NOMO-1 treated with DMSO at 0.1 percent for 48 hours (cell line): ENCODE measurements around the gene PTPRE.

Experiments used
- DNase-seq: peaks from one replicate; lab custom pipeline; 2025; ENCODE audit not compliant: unreplicated experiment; lab: John Stamatoyannopoulos, UW

The PTPRE gene

DNA sequence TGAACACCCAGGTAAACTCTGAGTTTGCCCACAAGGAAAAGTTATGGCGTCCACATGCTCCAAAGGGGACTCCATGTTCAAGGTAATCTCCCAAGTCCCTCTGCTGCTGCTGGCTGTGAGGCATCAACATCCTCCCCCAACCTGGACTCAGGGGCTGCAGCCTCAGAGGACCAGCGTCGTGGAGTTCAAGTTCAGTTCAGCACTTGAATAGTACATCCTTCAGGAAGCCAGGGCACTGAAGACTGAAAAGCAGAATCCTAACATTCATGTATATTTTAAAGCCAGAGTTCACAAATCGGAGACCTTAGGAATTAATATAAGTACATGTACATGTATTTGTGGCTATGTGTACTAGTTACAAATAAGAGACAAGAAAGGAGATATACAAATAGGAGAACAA is 90.4 kb downstream of the PTPRE start:
- no peak for DNase-seq

DNA sequence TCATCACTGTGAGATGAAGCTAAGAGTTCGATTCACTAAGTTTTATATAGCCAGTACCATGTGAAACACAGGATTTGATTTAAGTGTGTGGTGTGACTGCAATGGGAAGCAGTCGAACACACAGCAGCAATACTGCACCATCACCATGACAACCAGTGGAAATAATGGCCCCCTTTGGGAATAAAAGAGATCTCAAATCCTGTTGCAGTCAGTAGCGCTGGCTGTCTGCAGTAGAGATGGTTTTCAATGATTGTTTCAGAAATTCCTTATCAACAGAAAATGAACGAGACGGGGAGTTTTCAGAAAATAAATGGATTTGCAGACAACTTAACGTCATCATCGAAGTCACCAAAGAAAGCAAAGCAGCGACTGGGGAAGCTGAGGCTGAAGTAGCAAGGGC is 91.0 kb downstream of the PTPRE start:
- DNase-seq, result no peak

DNA sequence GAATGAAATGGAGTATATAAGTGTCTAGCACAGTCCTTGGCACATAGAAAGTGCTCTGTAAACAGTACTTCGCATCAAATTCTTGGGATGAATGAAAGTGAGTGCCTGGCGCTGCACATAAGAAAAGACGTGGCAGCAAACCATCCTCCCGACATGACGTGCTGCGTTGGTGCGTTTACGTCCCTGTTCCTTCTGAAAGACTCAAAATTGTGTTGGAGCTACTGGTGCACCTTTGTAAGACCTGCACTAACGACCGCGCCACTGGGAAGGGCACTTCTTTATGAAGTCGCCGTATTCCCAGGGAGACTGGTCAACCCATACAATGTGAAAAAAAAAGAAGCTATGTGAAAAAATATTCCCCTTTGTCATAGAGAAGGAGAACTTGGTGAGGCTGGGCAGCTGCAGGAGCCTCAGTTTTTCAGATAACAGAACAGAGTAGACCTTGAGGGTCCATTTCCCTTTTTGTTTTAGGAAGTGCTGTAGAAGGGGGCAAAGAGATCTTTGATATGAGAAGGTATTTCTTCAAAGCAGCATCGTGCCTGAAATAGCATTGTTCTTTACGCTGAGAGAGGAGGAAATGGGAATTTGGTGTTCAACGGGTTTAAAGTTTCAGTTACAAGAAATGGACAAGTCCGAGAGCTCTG is 91.7 kb downstream of the PTPRE start:
- peak; percentile 47 for DNase-seq

DNA sequence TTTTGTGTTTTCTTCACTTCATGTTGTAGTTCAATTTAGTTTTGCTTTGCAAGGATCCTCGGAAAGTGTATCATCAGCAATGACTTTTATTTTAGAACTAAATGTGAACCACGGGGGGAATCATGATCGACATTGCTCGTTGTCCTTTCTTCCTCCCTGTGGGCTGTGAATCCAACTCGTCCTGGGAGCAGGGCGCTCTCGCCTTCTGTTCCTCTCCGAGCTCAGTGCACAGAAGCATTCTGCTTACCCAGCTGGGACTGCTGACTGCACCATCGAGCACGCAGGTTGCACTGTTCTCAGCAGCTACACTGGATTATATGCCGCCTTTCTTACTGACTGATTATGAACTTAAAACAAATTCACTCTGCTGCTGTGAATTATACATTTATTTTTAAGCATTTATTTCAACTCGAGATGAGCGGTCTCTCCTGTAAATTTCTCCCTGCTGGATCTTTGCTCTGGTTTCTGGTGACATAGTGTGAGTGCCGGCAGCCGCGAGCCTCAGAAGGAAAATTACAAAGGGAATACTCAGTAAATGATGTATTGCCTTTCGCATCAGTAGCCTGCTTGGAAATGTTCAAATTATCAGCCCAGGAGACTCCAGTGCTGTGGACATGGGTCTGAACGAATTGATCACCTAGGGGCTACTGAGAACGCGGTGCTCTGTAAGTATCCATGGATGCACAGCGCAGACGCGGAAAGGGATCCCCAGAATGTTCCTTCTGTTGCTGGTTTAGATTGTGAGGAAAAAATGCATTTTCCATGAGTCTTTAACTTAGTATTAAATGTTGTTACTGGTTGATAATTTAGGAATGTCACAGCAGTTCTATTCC is 92.6 kb downstream of the PTPRE start:
- DNase-seq, result no peak

DNA sequence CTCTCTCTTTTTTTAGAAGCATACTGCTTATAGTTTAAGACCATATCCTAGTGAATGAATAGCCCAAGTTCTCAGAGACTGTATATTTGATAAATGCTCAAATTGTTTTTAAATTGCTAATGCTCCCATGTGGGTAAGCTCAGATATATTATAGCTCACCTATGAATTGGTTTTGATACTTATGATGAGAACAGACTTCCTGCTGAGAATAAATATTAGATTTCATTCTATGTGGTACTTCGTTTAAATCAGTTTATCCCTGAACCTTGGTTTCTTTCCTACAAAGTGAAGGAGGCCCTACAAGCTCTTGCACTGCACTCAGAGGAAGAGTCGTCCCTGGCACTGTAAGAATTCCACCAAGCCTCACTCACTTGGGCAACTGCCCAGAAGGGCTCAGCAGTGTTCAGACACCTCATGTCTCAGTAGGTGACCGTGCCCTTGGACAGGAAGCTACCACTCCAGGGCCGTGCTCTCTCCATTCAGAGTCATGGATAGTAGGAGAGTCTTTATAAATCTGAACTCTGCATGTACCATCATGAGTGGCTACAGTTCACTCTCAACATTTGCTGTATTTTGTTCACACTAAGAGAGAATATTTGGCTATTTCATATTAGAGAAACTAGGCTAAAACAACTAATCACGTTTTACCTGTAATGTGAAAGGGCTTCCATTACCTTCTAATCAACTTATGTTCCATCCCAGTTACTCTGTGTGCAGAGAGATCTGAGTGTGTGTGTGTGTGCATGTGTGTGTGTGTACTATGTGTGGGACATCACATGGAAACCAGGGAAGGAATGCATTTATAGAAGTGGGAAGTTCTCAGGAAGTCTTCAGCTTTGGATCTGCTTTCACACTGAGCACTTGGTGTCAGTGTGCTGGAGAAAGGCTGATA is 93.8 kb downstream of the PTPRE start:
- no peak for DNase-seq

DNA sequence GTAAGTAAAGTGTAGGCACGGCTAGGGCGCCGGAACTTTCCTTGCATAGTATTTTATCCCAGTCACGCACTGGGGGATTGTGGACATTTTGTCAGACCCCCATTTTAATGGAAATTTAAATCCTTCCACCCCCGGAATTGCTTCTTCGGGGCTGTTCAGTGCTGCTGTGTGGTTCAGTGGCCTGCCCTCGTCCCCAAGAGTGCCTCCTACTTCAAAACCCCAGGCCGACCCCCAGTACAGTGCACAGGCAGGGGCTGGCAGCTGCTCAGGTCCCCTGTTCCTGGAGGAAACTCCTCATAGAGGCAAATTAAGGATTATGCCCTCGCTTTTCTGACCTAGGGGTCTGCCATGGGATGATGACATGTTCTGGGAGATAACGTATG is 94.5 kb downstream of the PTPRE start:
- DNase-seq, result no peak

DNA sequence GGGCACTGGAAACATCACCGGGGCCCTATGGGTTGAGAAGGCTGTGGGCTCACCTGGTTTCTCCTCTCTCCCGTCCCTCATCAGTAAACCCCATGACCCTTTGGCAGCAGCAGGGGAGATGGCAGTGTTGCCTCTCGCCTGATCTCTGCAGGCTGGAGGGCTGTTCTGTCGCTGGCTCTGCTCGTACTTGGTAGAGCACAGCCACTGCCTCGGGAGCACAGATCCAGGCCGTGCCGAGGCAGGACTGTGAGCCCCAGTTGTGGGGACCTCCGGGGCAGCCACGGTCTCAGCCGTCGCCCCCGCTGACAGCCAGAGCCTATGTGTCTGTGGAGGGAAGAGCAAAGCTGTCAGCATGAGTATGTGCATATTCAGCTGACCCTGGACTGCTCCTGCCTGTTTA is 94.9 kb downstream of the PTPRE start:
- DNase-seq, result no peak

DNA sequence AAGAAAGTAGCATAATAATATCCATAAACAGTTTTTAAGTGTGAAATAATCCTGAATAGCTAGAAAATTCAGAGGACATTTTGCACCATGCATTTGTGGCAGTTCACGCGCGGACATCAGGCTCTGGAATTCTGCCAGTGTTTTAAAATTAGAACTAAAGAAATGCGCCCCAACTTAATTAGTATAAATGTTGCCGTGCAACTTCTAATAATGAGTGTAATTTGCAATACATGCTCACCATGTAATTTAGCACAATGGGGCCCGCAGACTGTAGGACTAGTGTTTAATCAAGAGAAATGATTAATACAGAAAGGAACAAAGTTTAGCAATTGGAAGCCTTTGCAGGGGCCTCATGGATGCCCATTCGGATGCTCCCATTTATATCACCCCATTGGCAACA is 96.6 kb downstream of the PTPRE start:
- no peak for DNase-seq

DNA sequence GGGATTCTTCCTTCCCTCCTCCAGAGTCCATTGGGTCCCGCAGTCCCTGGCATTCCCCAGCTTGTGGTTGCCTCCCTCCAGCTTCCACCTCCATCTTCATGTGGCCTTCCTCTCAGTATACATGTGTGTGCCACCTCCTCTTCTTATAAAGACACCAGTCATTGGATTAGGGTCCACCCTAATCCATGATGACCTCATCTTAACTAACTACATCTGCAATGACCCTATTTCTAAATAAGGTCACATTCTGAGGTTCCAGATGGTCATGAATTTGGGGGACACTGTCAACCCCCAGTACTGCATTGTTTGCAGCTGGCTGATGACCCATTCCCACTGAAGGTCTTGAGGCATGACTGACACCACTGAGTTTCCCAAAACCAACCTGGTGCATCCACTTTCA is 99.0 kb downstream of the PTPRE start:
- no peak for DNase-seq

DNA sequence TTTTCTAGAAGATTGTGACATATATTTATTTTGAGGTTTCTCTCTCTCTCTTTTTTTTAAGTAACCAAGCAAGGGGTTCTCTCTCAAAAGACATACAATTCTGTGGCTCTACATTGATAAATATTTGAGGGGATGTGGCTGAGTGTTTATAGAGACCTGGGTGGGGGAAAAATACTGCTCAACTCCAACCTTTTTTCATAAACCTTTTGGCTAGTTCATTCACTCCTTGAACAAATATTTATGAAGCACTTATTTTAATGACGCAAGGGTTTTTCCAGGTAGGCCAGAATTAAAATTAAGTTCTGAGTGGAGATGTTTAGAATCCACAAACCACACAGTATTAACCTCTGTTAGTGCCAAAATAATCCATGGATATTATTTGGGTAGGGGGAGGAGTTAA is 100.2 kb downstream of the PTPRE start:
- no peak for DNase-seq

DNA sequence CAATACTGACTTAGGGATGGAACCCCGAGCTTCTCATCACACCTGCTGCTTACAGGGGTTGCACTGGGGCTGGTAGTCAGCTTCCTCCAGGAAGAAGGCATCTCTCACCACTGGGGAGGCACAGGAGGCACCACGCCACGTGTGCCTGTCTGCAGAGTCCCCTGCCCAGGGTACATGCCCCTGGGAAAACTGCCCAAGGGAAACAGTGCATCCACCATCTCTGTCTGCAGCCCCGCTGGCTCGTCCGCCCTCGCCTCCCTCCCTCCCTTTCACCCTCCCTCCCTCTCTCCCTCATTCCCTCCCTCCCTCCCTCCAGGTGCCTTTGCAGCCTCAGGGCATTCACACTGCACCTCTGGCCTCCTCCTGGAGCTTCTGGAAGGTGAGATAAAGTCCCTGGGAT is 101.1 kb downstream of the PTPRE start:
- DNase-seq, result no peak

DNA sequence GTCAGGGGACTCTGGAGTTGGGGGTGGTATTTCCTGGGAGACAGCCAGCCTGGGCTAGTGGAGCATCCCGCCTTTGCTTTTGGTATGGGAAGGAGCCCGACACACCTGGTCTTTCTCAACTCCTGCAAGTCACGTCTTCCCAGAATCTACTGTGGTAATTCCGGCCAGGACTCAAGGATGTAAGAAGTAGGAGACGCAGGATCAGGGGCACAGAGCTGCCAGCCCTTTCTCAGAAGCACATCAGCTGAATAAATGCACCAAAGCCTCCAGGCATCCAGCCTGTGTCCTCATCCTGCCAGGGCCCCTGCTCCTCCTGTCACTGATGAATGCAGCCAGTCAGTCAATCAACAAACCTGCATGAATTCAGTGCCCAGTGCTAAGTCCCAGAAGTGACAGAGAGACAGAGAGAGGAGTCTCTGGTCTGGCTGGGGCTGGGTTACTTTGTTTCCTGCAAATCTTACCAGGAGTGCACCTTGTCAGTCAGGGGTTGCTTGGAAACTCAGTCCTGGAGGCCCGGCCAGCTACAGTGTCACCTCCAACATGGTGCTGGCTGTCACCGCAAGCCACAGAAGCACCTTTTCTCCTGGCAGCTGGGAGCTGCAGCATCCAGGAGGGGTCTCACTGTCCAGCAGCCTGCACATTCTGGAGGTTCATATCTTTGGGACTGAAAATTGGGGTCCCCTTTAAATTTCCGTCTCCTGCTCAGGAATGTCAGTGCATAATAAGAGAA is 101.8 kb downstream of the PTPRE start:
- DNase-seq, result no peak

DNA sequence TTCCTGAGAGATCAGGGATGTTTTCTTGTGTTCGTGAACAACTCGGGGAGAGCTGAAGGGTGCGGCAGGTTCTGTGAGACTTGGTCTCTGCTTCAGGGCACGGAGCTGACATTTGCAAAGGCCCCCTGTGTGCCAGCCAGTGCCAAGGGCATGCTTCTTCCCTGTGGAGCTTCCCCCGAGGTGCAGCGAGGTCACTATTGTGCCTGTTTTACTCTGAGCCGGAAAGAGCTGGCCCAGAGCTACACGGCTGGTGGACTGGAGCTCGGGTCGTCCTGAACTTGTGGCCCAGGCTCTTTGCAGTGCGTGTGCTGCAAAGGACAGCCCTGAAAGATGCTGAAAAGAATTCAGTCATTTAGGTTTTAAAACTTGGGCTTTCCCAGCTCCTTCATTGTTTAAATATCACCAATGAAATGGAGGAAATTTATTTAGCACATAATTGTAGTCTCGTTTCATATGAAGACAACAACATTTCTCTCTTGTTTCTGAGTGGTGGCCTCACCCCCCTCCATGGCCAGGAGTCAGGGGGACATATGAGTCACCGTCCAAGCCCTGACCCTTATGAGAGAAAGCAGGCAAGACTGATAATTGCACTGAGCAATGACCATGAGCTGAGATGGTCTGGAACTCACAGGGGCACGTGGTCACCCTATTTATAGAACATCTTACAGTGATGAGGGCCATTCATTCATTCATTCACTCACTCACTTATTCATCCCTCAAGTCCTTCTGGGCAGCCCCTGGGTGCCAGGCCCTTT is 102.6 kb downstream of the PTPRE start:
- DNase-seq, result no peak

DNA sequence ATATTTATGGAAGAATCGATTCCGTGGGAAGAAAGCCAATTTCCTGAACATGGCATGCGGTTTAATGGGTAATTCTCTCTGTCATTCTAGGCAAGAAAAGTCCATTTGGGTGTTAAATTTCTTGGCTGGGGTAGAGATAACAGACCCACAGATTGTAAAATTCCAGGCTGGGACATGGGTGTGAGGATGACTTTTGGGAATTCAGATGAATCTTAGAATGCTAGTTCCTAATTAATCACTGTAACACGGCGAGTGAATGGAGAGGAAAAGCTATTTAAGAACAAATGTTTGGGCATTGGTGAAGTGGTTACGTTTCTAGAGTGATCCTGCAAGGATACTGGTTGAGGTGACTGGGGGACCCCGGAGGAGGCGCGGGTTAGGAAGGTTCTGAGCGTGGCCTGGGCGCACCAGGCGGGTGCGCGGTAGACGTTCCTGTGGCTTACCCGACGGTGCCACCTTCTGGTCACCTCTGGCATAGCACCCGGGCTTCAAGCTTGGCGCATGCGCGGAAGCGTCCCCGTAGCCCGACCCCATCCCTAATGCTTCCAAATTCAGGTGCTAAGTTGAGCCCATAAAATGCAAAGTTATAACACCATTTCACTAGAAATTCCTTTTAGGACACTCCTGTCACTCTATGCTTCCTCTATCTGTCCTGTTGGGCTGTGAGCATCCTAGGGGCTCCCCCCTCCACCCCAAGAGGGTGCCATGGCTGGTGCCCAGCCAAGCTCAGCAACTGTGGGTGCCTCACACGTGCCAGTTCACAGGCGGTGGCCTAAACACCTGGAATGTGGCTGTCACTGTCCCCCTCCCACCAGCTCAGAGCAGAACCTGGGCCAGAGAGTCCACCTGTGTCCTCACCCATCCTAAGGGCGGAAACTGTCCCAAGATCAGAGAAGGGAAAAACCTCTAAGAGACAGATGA is 104.4 kb downstream of the PTPRE start:
- peak; percentile 69 for DNase-seq

DNA sequence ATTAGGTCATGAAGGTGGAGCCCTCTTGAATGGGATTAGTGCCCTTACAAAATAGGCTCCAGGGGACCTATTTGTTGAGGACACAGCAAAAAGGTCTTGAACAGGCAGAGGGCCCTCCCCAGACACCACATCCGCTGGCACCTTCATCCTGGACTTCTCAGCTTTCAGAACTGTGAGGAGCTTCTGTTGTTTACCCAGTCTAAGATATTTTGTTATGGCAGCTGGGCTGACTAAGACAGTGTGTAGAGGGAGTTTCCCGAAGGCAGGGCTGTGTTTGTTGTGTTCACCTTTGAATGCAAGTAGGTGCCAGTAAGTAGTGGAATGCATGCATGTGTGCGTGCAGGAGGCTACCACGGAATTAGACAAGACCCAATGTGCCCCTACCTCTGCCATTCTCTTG is 106.7 kb downstream of the PTPRE start:
- DNase-seq, result no peak

DNA sequence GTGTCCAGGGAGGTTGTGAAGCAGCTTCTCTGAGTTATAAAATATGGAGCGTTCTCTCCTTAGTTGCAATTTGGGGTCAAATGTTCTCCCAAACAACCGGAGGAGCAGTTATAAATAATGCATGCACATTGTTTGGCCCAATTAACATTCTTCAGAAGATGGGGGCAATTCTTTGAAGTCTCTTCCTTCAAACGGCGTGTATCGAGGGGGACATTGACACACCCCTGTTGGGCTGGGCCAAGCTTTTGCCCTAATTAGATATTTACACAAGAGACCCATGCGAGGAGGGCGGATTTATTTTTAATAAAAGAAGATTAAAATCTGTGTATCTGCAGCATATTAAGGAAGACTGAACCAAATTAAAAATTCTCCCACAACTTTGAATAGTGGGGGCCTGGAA is 107.3 kb downstream of the PTPRE start:
- no peak for DNase-seq

DNA sequence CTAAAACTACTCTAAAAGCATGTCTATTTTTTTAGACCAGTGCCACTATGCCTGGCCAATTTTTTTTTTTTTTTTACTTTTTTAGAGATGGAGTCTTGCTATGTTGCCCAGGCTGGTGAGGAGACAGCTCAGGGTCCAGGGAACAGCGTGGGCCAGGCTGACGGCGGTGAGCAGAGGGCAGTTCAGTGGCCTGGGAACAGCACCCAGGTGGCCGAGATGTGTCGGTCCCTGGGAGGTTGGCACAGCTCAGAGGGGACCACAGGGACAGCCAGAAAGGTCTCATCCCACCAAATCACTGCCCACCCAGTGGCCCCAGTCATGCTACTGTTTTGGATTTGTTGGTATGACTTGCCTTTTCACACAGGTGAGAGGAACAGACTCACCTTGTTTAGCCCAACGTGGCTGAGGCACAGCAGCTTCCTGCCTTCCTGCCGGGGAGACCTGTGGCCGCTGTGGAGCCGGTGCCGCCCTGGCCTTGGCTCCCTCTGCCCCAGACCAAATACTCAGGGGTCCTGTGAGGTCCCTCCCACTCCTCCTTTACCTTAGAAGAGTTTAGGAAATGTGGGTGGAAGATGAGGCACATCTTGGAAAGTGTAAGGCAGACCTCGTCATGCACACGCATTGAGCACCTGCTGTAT is 109.6 kb downstream of the PTPRE start:
- DNase-seq, result no peak

DNA sequence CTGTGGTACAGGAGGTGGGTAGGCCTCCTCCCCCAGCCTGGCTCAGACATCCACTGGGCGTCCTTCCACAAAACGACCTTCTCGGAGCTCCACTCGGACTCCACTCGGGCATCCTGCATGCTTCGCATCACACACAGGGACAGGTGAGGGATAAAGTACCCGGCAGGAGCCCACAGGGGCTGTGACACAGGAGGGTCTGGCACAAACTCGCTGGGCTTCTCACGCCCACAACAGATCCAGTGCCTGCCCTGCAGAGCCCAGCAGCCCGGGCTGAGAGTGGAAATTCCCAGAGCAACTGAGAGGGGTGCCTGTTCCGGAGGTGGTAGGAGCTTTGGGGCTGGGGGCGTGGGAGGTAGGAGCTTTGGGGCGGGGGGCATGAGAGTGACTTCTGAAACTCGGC is 110.9 kb downstream of the PTPRE start:
- DNase-seq, result no peak

DNA sequence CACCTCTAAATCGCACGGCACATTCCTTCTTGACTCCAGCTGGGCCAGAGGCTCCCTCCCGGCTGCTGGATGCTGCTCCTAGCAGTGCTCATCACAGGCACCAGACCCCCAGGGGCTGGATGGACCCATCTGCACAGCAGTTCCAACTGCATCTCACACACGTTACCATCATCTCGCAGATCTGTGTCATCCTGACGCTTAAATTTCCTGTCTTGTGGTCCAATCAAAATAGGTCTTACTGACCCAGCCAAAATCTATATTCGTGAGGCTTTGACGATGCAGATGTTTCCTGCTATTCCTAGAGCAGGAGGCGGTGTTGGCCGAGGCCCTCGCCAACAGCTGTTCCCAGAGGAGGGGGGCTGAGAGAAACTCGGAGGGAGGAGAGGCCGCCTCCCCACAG is 111.3 kb downstream of the PTPRE start:
- DNase-seq, result no peak
